ENCODE measurements around the gene GJB3. TPM values are rescaled to one million over a fixed set of nuclear protein-coding genes. Genes with fewer than 3 reads are reported as not detected.
A peak's percentile ranks its signal among the peaks of the same experiment; 100 is the strongest.
"Not testable (repeated sequence)": the region's sequence is repeated elsewhere in the genome, so short reads cannot be mapped to it uniquely, and the experiment has no call there.

Gene GJB3
- 6.3 TPM for total RNA-seq (ENCODE audit: insufficient read depth, low replicate concordance)

GRCh38 chr1:34781071-34781843, at the start of gene GJB3:
Gene GJB3, plus strand, starts transcription at chr1:34781214. Its CDS starts 3,549 bp downstream, at chr1:34784763.
- DNase-seq (ENCODE audit: low spot score) = no peak

- DNase-seq (ENCODE audit: low spot score) = not testable (repeated sequence)
Measured at GRCh38 chr1:34732831-34733230, 48.2 kb upstream of the GJB3 start.

- no peak for DNase-seq (ENCODE audit: low spot score)
Measured at GRCh38 chr1:34736692-34737091, 44.3 kb upstream of the GJB3 start.

- DNase-seq (ENCODE audit: low spot score) = not testable (repeated sequence)
Measured at GRCh38 chr1:34737236-34737635, 43.8 kb upstream of the GJB3 start.

- no peak for DNase-seq (ENCODE audit: low spot score)
Measured at GRCh38 chr1:34739613-34740012, 41.4 kb upstream of the GJB3 start.

GRCh38 chr1:34740161-34740868, 40.7 kb upstream of the GJB3 start:
- DNase-seq (ENCODE audit: low spot score) = peak; percentile 7

- DNase-seq (ENCODE audit: low spot score) = peak; percentile 67
Measured at GRCh38 chr1:34742667-34743270, 38.2 kb upstream of the GJB3 start.

- no peak for DNase-seq (ENCODE audit: low spot score)
Measured at GRCh38 chr1:34743775-34744174, 37.2 kb upstream of the GJB3 start.

GRCh38 chr1:34744851-34745250, 36.2 kb upstream of the GJB3 start:
- no peak for DNase-seq (ENCODE audit: low spot score)

GRCh38 chr1:34745666-34746065, 35.3 kb upstream of the GJB3 start:
- no peak for DNase-seq (ENCODE audit: low spot score)

GRCh38 chr1:34746101-34746500, 34.9 kb upstream of the GJB3 start:
- DNase-seq (ENCODE audit: low spot score) = no peak

- DNase-seq (ENCODE audit: low spot score) = no peak
Measured at GRCh38 chr1:34746785-34747637, 34.0 kb upstream of the GJB3 start.

- DNase-seq (ENCODE audit: low spot score) = no peak
Measured at GRCh38 chr1:34747638-34747941, 33.4 kb upstream of the GJB3 start.

GRCh38 chr1:34749992-34750391, 31.0 kb upstream of the GJB3 start:
- DNase-seq (ENCODE audit: low spot score) = no peak

- no peak for DNase-seq (ENCODE audit: low spot score)
Measured at GRCh38 chr1:34750610-34751009, 30.4 kb upstream of the GJB3 start.

GRCh38 chr1:34753163-34753562, 27.9 kb upstream of the GJB3 start:
- DNase-seq (ENCODE audit: low spot score) = no peak

- DNase-seq (ENCODE audit: low spot score) = peak; percentile 79
Measured at GRCh38 chr1:34754964-34755637, 25.9 kb upstream of the GJB3 start, which contains the start of gene GJB5. Gene GJB5, plus strand, starts transcription at chr1:34755047. Its CDS starts 2,284 bp downstream, at chr1:34757331.

GRCh38 chr1:34755961-34756360, 25.1 kb upstream of the GJB3 start:
- DNase-seq (ENCODE audit: low spot score) = no peak

- no peak for DNase-seq (ENCODE audit: low spot score)
Measured at GRCh38 chr1:34757386-34757785, 23.6 kb upstream of the GJB3 start.

- DNase-seq (ENCODE audit: low spot score) = no peak
Measured at GRCh38 chr1:34758751-34759150, 22.3 kb upstream of the GJB3 start.

Measured in umbilical cord (tissue), 2 donors.